ENCODE results near the gene OCEL1. TPM values are rescaled to one million over a fixed set of nuclear protein-coding genes. Genes with fewer than 3 reads are reported as not detected.

The OCEL1 gene
- total and polyA plus RNA-seq, 10 of the 15 experiments (the other 5 are each of a cell fraction or from before 2014, with no cell fraction given): 2.8 to 18.2 (median 7.4) TPM

- TF ChIP-seq ZNF687 (IDR thresholded peaks at IDR 0.05) (peak; percentile 84), CUX1 (IDR thresholded peaks at IDR 0.05; ENCODE audit: insufficient replicate concordance, low read depth, low read length) (no peak), TBL1XR1 (IDR thresholded peaks at IDR 0.05; ENCODE audit: low read depth, low read length) (no peak), ELK1 (IDR thresholded peaks at IDR 0.05; ENCODE audit: low read depth, low read length) (peak; percentile 37; the same call in 1 of the 2 replicates), E4F1 (IDR thresholded peaks at IDR 0.05; ENCODE audit: borderline replicate concordance, partially characterized antibody) (peak; percentile 73), CHD2 (IDR thresholded peaks at IDR 0.05; ENCODE audit: borderline replicate concordance, low read depth, low read length) (peak; percentile 67; the same call in 1 of the 2 replicates), BHLHE40 (IDR thresholded peaks at IDR 0.05; ENCODE audit: borderline replicate concordance in 1 of 2, low read depth in 2 of 2, low read length in 1 of 2) (peak; percentile 30 to 75; a peak in 3 of 4 replicates), KDM1A (IDR thresholded peaks at IDR 0.05; ENCODE audit: borderline replicate concordance) (no peak), CEBPZ (IDR thresholded peaks at IDR 0.05; ENCODE audit: low read depth, low read length) (no peak)
These were observed at the start of gene OCEL1 (continued) for GRCh38 chr19:17226002-17226933.
